GM19238 (cell line): ENCODE data around the gene UBAP1.
A peak's percentile ranks its signal among the peaks of the same experiment; 100 is the strongest.
"Not testable (repeated sequence)": the region's sequence is repeated elsewhere in the genome, so short reads cannot be mapped to it uniquely, and the experiment has no call there.

ENCODE experiments used
- DNase-seq: peaks from one replicate; pipeline ENCODE4 v3.0.0; 2011; ENCODE audit warnings: low spot score; ENCODE audit not compliant: insufficient read length

Gene UBAP1

DNA sequence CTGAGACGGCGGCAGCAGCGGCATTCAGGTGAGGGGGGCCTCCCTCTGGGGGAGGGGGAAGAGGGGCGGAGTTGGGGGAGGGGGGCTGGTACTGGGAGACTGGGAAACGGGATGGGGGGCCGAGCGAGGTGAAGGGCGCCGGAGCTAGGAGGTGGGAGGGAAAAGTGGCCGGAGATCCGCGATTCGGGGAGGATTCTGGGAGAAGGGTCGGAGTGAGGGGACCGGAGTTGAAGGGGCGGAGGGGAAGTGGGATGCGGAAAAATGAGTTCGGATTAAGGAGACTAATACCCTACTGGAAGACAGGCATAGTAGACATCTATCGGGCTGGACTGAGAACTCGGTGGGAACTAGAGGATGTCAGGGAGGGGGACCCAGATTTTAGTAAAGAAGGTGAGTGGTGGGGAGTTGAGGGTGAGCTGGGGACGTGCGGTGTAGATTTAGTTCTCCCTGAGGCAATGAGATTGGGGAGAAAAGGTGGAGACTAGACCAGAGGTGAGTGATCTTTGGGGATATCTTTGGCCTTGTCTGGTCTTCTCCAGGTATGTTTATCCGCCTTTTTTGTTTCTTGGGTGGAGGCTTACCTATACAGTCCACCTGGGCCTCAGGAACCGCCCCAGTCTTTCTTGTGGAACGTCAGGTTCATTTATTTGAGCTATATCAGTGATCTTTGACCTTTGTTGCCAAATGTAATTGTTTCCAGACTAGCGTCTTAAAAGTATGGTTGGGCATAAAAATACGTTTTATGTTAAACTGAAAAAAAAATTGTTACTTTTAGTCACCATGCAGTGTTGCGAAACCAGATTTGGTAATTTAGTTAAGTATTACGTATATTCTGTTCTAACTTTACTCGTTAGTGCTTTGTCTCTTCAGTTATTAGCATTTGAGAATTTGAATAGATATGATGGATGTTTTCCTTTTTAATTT lies 632 bp downstream of the UBAP1 start:
- DNase-seq: no peak

DNA sequence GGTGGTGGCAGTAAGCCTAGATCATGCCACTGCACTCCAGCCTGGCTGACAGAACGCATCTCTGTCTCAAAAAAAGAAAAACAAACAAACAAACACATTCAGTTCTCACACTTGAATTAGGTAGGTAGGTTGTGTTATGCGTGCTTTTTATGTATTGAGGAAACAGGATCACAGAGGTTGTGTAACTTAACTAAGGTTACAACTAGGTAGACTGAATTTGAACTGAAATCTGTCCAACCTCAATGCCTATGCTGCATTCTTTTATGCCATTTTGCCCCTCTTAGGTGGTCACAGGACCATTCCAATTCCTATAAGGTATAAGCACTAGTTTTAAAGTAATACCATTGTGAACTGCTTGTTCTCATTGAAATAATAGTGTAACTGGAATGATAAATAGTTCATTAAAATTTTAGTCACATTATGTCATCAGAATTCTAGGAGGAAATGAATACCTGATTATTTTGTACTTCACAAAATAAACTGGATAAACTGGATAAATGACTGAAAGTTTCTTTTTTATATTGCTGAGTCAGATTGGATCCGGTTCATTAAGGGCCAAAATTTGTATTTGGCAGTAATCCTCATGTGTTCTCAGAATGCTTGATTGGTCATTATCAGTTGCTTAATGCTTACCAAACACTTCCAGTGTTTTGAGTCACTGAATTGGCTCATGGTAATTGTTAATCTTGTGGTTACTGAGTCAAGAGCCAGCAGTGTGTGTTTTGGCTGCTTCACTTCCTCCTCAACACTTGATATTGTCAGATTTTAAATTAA lies 7.1 kb downstream of the UBAP1 start:
- DNase-seq: no peak

DNA sequence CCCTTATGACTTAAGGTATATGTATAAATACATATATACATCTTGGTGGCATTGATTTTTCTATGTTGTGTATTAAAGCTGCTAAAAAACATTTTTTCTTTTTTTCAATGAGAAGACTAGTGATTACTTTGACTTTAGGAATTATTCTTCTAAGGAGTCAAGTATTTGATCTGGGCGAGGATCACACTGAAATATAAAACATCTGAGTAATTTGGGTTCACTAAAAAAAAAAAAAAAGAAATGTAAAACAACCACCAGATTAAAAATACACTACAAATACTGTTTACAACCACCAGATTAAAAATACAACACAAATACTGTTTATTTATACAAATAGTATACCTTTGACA lies 9.0 kb downstream of the UBAP1 start:
- DNase-seq: no peak

DNA sequence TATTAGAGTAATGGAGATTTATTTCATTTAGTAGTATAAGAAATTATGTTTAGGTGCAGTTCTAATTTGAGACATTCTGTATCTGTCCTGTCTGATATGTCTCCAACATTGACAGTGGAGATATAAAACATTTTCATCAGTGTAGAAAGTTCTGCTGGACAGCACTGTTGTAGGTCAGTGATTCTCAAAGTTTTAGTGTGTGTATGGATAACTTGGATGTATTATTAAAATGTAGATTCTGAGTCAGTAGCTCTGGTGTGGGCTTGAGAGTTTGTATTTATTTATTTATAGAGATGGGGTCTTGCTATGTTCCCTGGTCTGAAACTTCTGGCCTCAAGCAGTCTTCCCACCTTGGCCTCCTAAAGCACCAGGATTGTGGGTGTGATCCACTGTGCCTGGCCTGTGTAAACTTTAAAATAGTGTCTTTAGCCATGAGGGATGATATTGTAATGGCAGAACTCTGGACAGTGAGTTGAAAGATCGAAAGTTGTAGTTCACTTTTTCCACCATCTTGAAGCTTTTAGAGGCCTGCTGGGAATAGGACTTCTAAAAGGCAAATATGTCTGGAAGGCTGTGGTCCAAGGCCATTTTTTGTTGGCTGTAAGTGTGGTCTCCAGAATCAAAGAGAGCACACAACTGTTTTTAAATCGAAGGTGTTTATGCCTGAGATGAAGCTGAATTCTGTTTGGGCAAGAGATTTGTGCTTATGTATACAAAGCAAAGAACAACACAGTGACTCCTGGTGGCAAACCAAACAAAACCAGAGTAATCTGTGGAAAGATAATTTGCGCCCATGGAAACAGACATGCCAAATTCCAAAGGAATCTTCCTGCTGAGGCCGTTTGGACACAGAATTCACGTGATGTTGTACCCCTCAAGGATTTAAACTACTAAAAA lies 12.4 kb downstream of the UBAP1 start:
- DNase-seq: no peak

DNA sequence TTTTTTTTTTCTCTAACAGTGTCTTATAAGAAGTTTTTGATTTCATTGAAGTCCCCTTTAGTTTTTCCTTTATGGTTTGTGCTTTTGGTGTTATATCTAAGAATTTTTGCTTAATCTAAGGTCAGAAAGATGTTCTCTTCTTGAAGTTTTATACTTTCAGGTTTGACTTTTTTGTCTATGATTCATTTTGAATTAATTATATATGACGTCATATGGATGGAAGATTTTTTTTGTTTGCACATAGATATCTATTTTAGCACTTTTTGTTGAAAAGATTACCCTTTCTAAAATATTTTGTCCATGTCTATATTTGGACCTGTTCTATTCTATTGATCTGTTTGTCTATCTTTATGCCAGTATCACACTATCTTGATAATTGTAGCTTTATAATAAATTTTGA lies 16.3 kb downstream of the UBAP1 start:
- DNase-seq: no peak

DNA sequence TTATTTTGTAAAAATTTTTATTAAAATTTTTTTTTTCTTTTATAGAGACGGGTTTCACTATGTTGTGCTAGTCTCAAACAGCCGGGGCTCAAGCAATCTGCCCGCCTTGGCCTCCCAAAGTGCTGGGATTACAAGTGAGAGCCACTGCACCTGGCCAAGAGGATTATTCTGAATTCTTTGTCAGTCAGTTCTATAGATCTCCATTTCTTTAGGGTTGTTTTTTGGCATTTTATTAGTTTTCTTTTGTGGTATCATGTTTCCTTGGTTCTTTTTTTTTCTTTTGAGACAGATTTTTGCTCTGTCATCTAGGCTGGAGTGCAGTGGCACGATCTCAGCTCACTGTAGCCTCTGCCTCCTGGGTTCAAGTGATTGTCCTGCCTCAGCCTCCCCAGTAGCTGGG lies 18.4 kb downstream of the UBAP1 start:
- DNase-seq: not testable (repeated sequence)

DNA sequence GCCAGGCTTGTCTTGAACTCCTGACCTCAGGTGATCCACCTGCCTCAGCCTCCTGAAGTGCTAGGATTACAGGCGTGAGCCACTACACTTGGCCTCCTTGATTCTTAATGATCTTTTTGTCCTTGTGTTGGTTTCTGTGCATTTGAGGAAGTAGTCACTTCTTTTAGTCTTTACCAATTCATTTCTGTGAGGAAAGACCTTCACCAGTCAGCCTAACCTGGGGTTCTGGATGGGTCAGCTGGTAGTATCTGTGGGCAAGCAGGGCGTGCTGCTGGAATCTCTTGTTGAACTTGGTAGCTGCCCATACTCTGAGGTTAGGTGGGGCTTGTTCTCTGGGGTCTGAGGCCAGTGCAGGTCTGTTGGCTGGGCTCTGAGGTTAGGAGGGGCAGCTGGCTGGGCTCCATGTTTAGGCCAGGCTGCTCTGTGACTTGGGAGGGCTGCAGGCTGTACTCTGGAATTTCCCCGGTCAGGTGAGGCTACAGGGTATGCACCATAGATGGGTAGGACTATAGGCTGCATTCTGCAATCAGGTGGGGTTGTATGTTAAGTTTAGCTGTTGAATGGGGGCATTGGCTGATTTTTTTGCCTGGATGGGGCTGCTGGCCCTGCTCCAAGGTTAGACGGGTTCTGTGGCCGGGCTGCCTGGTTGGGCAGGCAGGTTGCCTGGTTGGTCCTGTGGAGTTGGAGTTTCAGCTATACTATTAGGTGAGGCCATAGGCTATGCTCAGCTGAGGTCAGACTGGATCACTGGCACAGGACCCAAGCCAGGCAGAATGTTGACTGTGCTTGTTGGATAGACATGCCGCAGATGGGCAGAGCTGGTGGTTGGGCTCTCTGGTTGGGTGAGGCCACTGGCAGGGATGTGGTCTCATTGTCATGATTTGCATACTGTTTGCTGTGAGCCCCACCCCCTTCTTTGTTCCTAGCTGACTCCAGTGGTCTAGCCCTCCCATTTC lies 19.2 kb downstream of the UBAP1 start:
- DNase-seq: no peak

DNA sequence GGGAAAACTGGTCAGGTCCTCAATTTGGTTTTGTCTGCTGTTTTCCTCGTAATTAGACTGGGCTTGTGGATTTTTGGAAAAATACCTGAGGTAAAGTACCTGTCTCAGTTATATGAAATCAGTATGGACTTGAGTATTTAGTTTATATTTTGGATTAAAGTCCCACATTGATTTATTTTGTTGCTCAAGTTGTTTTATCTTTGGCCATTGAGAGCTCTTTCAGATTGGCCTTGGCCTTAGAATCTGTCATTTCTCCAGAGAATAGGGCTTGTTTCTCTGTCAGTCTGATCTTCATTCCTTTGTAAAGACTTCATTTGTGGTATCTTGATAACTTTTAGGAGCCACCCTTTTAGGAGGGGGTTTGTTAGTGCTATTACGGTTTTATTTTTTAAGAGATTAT lies 21.2 kb downstream of the UBAP1 start:
- DNase-seq: no peak

DNA sequence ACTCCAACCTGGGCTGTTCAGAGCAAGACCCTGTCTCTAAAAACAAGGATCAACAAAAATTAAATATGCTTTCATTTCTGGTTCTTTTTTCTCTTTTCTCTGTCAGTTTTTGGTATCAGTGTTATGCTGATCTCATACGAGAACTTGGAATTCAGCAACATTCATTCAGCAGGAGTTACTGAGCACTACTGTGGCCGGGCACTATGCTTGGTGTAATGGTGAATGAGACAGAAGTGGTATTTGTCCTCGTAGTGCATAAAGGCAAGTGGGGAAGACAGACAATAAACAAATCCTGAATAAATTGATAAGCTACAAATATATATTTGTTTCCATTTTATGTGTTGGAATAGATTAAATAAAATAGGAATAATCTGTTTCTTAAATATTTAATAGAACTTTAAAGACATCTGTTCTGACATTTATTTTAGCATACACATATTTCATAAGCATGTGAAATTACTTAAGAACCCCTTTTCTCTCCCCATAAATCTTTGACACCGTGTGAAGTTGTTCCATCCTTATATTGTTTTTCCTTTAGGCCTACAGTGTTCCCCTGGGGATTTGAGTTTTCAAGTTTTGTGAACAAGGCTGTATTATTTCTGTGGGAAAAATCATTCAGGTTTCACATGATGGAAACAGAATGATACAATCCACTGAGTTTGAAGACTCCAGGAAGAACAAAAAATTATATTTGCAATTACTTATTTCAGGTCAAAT lies 24.6 kb downstream of the UBAP1 start:
- DNase-seq: no peak

DNA sequence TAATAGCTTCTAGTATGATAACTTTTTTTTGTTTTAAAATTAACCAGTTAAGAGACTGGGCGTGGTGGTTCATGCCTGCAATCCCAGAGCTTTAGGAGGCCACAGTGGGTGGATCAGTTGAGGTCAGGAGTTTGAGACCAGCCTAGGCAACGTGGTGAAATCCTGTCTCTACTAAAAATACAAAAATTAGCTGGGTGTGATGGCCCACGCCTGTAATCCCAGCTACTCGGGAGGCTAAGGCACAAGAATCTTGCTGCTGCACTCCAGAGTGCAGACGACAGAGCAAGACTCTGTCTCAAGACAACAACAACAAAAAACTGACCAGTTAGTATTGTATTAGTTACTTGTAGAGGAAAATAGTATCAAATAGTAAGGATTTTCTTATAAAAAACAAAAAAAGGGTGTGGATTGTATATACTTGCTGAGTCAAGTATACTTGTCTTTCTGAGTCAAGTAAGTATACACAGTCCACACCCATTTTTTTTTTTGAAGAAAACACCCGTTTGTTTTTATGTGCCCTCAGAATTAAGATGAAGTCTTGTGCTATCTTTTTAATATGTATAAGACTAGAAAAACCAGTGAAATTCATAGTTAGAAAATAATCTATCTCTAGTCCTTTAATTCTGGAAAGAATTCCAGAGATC lies 25.3 kb downstream of the UBAP1 start:
- no peak for DNase-seq

DNA sequence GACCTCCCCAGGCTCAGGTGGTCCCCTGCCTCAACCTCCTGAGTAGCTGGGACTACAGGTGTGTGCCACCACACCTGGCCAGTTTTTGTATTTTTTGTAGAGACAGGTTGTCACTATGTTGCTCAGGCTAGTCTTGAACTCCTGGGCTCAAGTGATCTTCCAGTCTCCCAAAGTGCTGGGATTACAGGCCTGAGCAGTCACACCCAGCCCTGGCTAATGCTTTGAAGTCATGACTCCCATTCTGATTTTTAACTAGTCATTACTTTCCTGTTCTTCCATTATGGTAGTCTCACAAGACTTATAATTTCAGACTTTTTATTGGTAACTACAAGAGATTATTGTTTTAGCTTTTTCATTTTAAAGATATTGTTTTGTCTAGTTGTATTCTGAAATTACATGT lies 26.3 kb downstream of the UBAP1 start:
- DNase-seq: no peak

DNA sequence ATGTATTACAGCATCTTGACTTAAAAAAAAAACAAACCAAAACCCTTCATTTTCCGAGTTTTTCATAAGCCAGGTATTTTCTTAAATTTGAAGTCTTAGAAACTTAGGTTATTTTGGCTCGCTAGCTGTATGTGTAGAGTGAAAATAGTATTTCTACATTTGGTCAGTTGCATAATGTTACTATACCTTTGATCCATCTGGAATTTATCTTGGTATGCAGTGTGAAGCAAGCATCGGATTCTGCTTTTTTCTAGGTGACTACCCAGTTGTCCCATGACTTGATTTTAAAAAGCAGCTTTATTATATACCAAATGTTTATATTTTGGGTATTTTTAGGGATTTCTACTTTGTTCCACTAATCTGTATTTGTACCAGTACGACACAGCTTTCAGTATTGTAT lies 27.7 kb downstream of the UBAP1 start:
- DNase-seq: no peak

DNA sequence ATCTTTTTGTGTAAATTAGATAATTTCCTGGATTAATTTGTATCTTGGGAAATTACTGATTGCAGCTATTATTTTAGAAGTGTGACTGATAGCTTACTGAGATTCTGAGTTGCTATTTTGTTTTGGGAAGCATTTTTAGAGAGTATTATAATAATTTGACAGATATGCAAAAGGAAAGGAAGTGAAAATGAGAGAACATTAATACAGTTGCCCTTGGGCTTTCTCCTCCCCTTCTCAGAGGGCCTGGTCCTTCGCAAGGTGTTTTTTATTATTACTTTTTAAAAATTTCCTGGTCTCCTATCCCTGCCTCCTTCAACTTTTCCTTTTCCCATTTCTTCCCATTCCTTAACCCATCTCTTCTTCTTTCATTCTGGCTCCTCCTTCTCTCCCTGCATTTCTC lies 32.6 kb downstream of the UBAP1 start:
- peak; percentile 9 for DNase-seq

DNA sequence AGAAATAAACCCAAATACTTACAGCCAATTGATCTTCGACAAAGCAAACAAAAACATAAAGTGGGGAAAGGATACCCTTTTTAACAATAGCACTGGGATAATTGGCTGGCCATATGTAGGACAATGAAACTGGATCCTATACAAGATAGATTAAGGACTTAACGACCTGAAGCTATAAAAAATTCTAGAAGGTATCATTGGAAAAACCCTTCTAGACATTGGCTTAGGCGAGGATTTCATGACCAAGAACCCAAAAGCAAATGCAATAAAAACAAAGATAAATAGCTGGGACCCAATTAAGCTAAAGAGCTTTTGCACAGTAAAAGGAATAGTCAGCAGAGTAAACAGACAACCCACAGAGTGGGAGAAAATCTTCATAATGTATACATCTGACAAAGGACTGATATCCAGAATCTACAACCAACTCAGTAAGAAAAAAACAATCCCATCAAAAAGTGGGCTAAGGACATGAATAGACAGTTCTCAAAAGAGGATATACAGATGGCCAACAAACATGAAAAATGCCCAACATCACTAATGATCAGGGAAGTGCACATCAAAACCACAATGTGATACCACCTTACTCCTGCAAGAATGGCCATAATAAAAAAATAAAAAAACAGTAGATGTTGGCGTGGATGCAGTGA lies 35.6 kb downstream of the UBAP1 start:
- DNase-seq: not testable (repeated sequence)

DNA sequence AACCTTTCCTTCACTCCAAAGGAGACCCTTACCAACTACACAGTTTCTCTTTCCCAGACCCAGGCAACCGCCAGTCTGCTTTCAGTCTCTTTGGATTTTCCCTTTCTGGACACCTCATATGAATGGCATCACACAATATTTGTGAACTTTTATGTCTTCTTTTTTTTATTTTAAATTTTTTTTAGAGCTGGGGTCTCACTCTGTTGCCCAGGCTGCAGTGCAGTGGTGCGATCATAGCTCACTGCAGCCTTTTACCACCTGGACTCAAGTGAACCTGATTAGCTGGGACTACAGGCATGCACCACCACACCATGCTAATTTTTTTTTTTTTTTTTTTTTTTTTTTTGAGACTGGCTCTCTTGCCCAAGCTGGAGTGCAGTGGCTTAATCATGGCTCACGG lies 37.5 kb downstream of the UBAP1 start:
- DNase-seq: no peak

DNA sequence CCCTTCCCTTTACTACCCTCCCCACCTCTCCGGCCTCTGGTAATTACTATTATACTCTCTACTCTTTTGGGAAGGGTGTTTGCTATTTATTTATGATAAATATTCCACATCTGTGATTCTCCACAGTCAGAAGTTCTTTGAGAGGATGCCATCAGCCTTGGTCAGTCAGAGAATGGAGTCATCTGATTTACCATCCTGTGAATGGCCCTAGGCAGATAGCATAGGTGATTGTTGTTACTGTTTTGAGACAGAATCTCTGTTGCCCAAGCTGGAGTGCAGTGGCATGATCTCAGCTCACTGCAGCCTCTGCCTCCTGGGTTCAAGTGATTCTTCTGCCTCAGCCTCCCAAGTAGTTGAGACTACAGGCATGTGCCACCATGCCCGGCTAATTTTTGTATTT lies 38.2 kb downstream of the UBAP1 start:
- DNase-seq: not testable (repeated sequence)

DNA sequence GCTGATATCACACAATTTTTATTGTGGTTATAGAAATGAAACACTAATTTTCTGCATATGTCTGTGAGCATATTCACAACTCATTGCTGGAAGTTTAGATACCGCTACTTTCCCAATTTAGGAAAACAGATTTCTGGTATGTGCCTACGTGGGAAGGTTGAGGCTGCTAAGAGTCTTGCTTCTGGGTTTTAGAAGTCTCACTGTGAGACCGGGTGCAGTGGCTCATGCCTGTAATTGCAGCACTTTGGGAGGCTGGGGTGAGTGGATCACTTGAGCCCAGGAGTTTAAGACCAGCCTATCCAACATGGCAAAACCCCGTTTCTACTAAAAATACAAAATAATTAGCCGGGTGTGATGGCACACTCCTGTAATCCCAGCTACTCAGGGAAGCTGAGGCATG lies 39.6 kb downstream of the UBAP1 start:
- no peak for DNase-seq

DNA sequence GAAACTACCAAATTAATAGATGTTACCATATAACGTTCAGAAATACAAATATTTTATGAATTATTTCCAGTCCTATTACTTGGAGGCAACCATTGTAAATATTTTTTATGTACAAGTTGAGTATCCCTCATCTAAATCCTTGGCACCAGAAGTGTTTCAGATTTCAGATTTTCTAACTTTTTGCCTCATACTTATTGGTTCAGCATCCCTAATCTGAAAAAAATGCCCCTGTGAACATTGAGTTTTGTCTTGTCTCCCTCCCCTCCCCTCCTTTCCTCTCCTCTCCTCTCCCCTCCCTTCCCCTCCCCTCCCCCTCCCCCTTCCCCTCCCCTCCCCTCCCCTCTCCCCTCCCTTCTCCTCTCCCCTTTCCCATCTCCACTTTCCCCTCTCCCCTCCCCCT lies 40.6 kb downstream of the UBAP1 start:
- no peak for DNase-seq

DNA sequence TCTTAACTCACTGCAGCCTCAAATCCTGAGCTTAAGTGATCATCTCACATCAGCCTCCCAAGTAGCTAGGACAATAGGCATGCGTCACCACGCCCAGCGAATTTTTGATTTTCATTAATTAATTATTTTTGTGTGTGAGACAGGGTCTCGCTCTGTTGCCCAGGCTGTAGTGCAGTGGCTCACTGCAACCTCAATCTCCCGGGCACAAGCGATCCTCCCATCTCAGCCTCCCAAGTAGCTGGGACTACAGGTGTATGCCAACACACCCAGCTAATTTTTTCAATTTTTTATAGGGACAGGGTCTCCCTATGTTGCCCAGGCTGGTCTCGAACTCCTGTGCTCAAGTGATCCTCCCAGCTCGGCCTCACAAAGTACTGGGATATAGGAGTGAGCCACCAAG lies 41.4 kb downstream of the UBAP1 start:
- no peak for DNase-seq
